Transverse colon (tissue), 3 donors: ENCODE measurements around the gene MFF.

Experiments used
- CTCF ChIP-seq, 5 experiments: fragments of 200-600 bp in 3 of 5; fragments of 450-650 bp in 2 of 5; sonication (generic) in 3 of 5; IDR thresholded peaks; 1 replicate in 2 of 5; 2 replicates in 3 of 5; pipeline ENCODE4 v1.5.1; 2016 to 2017; ENCODE audit warnings: antibody characterized with exemption in 5 of 5, inconsistent platforms in 3 of 5, mild to moderate bottlenecking in 2 of 5, moderate library complexity in 1 of 5
- EP300 ChIP-seq: sonication (generic); formaldehyde crosslinking; IDR thresholded peaks from one replicate; pipeline ENCODE4 v1.6.1; 2017; ENCODE audit warnings: antibody characterized with exemption, low read depth

DNA sequence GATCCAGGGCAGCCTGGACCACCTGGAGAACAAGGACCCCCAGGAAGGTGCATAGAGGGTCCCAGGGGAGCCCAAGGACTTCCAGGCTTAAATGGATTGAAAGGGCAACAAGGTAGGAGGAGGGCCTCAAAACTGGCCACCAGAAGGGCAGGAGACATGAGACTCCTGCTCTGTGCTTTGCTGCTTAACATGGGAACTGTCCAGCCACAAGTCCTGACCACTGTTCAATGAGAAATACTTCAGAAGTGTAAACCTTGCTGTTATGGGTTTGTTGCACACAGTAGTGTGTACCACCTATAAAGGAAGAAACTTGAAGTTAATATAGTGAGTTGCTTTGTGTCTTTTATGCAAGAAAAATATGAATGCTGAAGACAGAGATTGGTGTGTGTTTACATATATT is 44.2 kb upstream of the MFF start:
- TF ChIP-seq CTCF (IDR thresholded peaks at IDR 0.05) (no peak), EP300 (no peak)
